Measurements from ENCODE around the gene C4BPB.

The C4BPB gene

GRCh38 chr1:207049054-207049453, 39.6 kb upstream of the C4BPB start:
- H3K4me3 ChIP-seq (ENCODE audit: low read depth, low read length) = no peak overlapping the region
- TF ChIP-seq, protein P1, sequence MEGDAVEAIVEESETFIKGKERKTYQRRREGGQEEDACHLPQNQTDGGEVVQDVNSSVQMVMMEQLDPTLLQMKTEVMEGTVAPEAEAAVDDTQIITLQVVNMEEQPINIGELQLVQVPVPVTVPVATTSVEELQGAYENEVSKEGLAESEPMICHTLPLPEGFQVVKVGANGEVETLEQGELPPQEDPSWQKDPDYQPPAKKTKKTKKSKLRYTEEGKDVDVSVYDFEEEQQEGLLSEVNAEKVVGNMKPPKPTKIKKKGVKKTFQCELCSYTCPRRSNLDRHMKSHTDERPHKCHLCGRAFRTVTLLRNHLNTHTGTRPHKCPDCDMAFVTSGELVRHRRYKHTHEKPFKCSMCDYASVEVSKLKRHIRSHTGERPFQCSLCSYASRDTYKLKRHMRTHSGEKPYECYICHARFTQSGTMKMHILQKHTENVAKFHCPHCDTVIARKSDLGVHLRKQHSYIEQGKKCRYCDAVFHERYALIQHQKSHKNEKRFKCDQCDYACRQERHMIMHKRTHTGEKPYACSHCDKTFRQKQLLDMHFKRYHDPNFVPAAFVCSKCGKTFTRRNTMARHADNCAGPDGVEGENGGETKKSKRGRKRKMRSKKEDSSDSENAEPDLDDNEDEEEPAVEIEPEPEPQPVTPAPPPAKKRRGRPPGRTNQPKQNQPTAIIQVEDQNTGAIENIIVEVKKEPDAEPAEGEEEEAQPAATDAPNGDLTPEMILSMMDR (IDR thresholded peaks at IDR 0.05; ENCODE audit: borderline replicate concordance, insufficient read depth, low read depth, low read length) = no peak

DNA sequence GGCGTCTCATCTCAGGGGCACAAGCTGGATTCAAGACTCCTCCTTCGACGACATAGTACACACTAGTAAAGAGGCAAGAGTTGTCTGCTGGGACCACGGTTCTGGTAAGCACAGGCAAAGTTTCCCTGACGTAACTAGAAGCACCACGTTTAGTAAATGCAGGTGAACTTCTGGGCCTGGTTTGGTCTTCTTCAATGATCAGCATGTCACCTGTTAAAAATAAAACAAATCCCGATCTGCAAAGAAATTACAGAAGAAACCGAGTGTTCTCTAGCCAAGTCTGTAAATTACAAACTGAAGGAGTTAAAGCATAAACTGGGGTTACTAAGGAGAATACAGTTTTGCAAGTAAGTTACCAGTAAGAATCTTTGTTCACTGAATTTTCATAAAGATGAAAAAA, 39.1 kb upstream of the C4BPB start:
- no peak overlapping the region for H3K4me3 ChIP-seq (ENCODE audit: low read depth, low read length)
- TF ChIP-seq, protein P1 (IDR thresholded peaks at IDR 0.05; ENCODE audit: borderline replicate concordance, insufficient read depth, low read depth, low read length) = no peak

DNA sequence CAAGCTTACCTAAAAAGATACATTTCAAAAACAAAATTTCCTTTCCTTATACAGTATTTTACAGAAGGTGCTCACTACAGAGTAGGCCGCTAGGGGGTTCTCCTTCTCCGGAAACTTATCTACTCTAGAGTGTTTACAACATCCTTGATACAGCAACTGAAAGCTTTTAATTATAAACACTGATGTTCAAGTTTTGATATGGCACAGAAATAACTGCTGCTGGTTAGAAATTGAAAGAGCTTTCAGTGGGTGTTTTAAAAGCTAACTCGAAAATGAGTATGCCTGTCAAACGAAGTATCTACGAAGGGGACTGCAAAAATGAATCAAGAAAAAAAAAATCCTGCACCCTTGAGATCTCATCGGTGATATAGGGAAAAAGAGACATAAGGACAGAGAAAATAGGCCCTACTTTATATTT, 38.7 kb upstream of the C4BPB start:
- H3K4me3 ChIP-seq (ENCODE audit: low read depth, low read length) = peak overlapping the region; percentile 66
- TF ChIP-seq, protein P1 (IDR thresholded peaks at IDR 0.05; ENCODE audit: borderline replicate concordance, insufficient read depth, low read depth, low read length) = peak; percentile 66; the same call in 1 of the 2 replicates

DNA sequence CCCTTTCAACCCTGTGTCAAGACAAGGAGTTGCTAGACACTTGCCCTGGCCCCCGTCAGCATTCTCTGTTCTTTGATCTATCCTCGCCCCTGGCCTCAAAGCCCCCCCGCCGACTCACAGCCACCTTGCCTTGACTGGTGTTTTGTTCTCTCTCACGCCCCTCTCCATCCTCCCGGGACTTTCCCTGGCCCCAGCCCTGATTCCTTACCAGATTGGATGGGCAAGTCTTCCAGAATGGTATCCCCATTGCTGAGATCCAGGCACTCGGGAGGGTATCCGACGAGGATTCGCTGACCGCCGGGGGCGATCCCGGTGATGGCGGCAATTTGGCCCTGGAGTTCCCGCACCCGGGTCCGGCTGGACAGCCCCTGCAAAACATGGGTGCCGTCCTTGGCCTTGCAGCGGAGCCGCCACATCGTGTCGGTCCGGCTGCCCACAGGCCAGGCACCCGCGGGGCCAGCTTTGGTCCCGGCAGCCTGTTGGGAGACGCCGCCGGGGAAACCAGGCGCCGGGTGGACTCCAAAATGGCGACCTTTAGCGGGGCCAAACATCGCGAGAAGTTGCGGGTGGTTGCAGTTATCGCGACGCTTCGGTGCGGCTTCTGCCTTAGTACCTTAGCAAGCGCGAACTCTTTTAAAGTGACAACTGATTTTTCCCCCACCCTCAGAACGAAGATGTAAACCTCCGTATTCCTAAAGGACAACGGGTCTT, 38.0 kb upstream of the C4BPB start:
- peak overlapping the region; percentile 66 for H3K4me3 ChIP-seq (ENCODE audit: low read depth, low read length)
- TF ChIP-seq, protein P1 (IDR thresholded peaks at IDR 0.05; ENCODE audit: borderline replicate concordance, insufficient read depth, low read depth, low read length) = no peak

DNA sequence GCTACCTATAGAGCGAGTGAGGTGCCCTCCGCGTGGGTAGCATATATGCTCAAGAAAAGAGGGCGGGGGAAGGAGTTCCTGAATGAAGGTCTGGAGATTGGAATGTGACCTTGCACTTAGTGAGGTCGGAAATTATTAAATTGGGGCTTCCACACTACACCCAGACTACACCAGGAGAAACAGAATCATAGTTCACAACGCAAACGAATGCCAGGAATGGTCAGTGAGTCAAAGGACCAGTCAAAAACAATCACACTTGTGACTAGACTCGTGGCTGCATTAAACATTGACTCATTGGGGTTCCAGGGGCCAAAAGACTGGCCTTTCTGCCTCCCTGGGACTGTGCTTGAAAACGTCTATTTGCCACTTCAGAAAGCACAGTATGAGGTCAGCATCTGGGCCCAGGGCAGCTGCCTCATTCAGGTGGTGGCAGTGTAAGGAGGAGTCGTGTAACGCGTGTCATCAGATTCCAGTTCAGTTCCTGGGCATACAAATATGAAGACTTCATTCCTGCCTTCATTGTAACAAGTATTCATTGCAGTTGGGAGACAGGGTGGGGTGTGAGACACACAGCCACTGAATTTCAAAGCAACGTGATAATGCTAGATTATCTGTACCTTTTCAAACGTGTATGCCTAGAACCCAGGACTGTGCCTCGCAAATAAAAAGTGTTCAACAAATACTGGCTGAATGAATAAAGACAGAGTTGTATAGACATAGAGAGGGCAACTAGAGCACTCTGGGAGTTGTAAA, 37.3 kb upstream of the C4BPB start, which contains the start of gene YOD1:
Gene YOD1, minus strand, starts transcription at position 18 of the 753 bp plus-strand sequence. CDS start 178 bp downstream, outside the sequence.
- TF ChIP-seq, protein P1 (IDR thresholded peaks at IDR 0.05; ENCODE audit: borderline replicate concordance, insufficient read depth, low read depth, low read length) = no peak
- H3K4me3 ChIP-seq (ENCODE audit: low read depth, low read length) = peak within 1 kb of the TSS; percentile 66

DNA sequence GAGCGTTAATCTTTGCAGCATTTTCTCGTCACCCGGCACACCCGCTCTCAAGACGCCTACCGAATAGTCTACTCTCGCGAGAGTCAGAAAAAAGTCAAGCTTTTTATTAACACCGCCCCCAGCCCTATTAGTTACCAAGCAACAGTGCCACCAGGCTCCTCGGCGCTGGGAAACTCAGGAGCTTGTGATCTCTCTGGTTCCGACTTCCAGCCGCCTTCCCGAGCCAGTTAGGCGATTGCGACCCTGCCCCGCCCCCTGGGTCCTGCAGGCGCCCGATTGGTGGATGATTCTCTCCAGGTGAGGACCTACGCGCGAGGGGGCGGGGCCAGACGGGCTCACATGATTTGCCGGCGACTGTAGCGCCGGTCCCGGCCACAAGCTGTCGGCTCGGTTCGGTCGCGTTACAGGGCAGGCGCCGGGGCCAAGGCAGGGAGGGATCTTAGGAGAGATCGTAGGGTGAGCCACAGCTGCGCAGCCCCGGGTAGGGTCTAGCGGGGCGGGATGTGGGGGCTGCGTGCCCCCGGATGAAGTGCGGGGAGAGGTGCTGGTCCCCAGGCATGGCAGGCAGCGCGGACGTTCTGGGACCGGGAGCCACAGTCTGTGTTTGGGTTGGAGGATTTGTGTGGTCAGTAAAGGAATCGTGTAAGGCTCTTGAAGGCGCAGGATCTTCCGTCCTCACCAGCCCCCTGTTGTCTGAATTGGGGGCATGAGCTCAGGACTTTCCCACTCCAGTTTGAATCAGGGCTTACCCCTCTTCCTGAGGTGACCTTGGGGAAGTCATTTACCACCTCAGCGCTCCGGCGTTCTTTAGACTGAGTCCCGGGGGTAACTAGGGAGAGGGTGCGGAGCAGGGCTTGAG, 35.5 kb upstream of the C4BPB start, which contains the start of gene PFKFB2:
Gene PFKFB2, plus strand, starts transcription at position 365 of the 859 bp plus-strand sequence. CDS start 1,443 bp downstream, outside the sequence.
- TF ChIP-seq, protein P1 (IDR thresholded peaks at IDR 0.05; ENCODE audit: borderline replicate concordance, insufficient read depth, low read depth, low read length) = 0 out of 2 replicates have a peak, but pooled peaks have one; percentile 17
- H3K4me3 ChIP-seq (ENCODE audit: low read depth, low read length) = peak within 1 kb of the TSS; percentile 66

All from GM12875 (cell line).